Embryonic facial prominence (tissue), 1 donor: ENCODE data around the gene PIGM.
"Not testable (repeated sequence)": the region's sequence is repeated elsewhere in the genome, so short reads cannot be mapped to it uniquely, and the experiment has no call there.

Source experiments
- DNase-seq: peaks from one replicate; pipeline ENCODE4 v3.0.0-alpha.2; 2016; ENCODE audit errors: extremely low spot score

PIGM gene

DNA sequence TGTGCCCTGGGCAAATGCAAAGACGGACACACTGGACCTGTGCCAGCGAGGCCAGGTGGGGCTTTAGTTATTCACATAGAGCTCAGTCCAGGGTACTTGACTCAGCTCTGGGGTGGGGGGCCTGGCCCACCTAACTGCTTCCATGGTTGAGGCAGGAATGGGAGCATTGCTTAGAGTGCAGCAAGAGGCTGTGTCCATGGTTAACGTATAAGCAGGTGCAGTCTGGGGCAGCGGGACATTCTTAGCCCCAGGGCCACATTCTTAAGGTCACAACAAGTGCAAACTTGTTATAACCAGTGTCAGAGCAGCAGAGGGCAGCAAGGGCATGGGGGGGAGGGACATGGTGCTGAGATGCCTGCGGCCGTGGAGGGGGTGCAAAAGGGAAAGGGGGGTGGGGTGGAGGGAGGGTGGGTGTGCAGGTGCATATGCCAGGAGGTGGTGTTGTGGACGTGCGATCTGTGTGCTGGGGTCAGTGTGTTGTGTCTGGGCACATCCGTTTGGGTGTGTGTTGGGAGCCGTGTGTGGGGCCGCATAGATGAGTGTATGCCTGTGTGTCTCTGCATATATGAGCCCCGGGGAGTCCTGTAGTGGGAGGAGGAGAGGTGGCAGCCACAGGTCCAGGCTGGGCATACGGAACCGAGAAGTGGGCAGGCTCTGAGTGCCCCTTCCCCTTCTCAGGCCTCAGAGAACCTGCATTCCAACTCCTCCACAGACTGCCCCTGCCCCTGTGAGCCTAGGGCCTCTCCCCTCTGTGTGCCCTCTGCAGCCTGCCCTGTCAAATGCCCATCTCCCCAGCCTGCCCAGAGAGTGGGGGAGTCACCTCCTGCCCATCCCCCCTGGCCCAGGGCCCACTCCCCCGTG is 29.8 kb upstream of the PIGM start:
- no peak for DNase-seq

- no peak for DNase-seq
Observed at GRCh38 chr1:160058087-160058486, 26.3 kb upstream of the PIGM start.

DNA sequence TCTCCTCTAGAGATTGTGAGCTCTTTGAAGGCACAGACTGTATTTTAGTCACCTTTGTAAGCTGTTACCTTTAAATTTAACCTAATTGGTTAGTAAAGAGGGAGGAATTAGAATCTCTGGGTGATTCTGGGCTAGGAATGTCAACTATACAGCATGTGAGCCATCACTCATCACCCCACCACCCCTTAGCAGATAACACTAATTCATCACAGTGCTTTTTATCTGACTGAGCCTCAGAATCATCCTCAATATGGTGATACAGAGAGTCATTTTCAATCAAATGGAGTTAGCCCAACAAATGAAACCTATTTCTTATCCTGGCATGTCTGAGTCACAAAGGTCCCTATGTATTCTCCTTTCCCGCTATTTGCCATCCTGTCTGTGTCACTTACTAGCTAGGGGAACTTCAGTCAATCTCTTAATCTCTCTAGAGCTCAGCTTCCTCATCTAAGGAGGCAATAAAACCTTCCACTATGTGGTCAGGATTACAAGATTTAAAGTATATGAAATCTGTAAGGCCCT is 24.9 kb upstream of the PIGM start:
- DNase-seq, result no peak

- no peak for DNase-seq
Observed at GRCh38 chr1:160053548-160054365, 22.0 kb upstream of the PIGM start.

DNA sequence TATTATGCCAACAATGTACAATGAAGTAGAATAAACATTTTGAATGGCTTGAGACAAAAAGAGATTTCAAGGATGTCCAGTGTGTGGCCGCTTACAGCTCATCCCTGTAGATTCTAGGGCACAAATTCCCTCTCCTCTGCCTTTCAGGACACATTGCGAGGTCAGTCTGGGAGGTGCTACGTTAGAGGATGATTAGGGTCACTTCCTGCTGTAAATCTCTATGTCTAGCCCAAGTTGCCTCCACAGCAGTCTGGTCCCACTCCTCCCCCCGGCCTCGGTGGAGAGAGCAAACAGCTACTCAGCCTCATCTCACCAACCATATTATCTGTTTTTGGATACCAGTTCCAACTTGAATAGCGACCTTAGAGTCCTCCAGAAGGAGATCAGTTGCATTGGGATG is 21.1 kb upstream of the PIGM start:
- no peak for DNase-seq

DNA sequence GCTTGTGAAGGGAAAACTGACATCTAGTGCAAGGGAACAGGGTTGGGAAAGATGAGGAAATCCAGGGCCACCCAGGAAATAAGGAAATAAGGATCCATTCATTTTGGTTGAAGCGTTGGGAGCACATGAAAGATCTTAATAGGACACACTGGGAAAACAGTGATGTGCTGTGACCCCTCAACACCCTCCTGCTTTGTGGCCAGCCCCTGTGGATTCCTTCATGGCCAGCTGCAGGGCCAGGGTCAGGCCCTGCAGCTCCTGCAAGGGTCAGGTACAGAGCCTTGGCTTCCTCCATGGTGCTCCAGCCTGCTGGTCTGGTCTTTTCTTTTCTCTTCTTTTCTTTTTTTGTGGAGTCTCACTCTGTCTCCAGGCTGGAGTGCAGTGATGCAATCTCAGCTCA is 18.8 kb upstream of the PIGM start:
- DNase-seq, result no peak

DNA sequence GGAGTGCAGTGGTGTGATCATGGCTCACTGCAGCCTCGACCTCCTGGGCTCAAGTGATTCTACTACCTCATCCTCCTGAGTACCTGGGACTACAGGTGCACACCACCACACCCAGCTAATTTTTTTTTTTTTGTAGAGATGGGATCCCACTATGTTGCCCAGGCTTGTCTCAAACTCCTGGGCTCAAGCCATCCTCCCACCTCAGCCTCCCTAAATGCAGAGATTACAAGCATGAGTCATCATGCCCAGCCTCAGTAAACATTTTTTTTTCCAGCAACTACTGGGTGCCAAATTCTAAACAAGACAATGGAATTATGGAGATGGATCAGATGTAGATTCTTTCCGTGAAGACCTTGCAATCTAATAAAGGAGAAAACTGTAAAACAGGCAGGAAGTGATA is 18.4 kb upstream of the PIGM start:
- not testable (repeated sequence) for DNase-seq

DNA sequence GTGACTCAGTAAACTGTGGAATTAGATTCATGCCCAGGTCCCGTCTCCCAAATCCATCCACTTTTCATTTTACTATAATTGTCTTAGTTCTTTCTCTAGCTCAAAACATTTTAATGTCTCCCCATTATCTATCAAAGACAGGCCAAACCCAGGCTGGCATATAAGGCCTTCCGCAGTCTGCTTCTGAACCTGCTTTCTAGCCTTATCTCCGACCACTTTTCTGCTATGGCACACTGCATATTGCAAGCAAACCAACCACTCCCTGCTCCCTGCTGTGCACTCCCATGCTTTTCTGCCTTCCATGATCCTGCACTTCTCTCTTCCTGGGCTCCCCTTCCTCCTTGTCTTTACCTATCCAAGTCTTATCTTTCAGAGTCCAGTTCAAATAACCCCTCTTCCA is 17.3 kb upstream of the PIGM start:
- no peak for DNase-seq

DNA sequence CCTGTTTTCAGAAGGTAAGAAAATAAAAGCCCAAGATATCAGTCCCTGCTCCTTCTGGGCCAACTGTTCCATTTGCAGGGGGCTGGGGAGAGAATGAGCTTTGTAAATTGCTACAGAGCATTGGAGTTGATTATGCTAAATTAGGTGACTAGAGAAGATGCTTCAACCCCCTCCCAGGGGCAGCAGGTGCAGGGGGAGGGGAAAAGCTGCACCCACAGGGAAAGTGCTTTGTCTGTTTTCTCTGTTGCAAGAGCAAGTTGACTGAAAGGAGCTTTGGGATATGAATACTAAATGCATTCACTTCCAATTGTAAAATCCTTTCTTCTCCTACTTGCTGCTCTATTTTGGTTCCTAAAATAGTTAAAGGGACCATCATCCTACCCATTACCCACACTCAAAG is 16.5 kb upstream of the PIGM start:
- DNase-seq, result no peak

DNA sequence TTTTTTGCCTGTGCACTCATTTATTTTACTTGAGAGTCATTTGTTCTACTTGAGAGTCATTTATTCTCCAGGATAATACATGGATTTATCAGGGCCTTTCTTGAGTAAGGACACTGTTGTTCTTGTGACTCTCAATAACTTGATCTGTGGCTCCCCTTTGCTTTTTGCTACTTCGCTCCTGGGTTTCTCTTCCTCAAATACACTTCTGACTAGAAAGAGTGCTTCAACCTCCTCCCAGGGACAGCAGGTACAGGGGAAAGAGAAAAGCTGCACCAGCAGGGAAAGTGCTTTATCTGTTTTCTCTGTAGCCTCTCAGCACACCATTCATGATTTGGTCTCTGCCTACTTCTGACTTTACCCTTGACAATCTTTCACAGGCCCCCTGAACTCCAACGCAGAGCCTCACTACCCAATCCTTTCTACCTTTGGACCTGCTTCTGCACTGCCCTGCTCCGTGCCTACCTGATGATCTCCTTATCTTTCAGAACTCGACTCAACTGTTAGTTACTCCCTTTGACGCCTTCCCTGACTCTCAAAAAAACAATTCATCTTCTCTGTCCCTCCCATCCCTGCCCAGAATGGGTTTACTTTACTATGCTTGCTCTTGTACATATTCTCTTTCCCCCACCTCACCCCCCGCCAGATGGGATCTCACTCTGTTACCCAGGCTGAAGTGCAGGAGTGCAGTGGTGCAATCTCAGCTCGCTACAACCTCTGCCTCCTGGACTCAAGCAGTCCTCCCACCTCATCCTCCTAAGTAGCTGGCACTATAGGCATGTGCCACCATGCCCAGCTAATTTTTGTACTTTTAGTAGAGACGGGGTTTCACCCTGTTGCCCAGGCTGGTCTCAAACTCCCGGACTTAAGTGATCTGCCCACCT is 15.6 kb upstream of the PIGM start:
- DNase-seq, result no peak

DNA sequence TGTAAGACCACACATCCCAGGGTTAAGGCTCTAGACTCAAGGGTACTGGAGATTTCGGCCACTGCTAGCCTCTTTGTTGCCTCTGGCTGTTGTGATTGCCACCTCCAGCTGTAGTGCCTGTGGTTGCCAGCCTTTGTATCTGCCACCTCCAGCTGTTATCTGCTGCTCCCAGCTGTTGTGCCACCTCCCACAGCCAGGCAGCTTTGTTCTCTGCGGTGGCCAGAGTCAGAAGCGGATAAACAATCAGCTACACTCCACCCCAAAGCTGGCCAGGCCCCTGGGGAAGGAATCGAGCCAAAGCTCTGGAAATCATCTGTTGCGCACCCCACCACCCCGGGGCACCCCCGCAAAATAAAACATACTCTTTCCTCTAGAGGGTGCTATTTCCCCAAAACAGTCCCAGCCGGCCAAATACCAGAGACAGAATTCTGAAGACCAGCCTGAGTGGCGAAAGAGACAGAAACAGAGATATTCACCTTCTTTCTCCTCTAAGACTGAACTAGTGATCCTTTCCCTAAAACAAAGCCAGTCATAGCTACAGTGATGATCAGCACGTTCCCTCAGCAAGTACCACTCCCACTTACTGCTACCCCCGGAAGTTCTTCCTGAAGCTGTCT is 14.8 kb upstream of the PIGM start:
- no peak for DNase-seq

DNA sequence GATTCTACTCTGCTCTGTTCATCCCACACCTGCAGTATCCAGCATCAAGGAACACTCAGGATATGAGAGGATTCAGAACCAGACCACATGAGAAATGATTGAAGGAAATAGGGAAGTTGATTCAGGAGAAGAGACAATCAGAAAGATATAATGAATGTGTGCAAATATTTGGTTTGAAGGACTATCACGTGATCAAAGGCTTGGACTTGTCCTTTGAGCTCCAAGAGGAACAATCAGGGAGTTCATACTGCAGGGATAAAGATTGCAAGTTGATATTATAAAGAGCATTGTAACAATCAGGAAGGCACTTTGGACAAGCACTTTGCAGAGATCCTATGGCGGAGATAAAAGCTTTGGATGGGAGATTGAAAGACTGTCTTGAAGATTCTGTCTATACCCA is 13.9 kb upstream of the PIGM start:
- DNase-seq, result no peak

GRCh38 chr1:160043543-160043942 is 11.8 kb upstream of the PIGM start:
- DNase-seq, result no peak

DNA sequence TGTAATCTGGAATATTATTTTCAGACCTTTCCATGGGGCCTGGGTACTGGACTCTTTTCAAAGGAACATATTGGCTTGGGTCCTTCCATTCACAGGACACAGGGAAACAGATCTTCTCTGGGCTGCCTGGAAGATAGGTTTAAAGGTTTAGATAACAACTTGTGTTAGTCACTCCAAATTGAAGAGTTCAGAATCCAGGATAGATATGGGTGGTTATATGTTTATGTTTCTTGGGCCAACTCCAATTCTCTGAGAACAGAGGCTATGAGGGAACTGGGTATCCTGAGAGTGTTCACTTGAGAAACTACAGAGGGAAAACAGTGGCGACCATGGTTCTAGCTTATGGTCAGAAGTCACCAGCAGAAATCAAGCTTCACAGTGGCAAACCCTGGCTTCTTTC is 8.7 kb upstream of the PIGM start:
- DNase-seq, result no peak

GRCh38 chr1:160032165-160032820 is 503 bp upstream of the PIGM start:
- no peak for DNase-seq

- no peak for DNase-seq
Observed at GRCh38 chr1:160030657-160031364, 979 bp downstream of the PIGM start.

- DNase-seq, result no peak
Observed at GRCh38 chr1:160028426-160028825, 3.4 kb downstream of the PIGM start.

DNA sequence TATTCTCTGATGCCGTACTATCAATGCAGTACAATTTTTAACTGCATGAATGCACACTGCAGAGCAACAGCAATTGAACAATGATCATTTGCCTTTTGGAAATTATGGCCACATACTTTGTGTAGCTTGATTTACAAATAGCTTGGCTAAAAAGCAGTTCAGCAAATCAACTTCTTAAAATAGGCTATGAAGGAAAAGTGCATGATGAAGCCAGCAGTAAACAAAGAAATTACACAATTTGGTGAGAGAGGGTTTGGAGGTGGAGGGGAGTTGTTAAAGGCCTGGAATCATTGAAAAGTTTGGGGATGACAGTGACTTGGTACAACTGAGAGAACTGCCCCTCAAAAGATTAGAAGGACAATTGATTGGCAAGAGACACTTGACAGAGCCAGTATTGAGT is 6.5 kb downstream of the PIGM start:
- no peak for DNase-seq

DNA sequence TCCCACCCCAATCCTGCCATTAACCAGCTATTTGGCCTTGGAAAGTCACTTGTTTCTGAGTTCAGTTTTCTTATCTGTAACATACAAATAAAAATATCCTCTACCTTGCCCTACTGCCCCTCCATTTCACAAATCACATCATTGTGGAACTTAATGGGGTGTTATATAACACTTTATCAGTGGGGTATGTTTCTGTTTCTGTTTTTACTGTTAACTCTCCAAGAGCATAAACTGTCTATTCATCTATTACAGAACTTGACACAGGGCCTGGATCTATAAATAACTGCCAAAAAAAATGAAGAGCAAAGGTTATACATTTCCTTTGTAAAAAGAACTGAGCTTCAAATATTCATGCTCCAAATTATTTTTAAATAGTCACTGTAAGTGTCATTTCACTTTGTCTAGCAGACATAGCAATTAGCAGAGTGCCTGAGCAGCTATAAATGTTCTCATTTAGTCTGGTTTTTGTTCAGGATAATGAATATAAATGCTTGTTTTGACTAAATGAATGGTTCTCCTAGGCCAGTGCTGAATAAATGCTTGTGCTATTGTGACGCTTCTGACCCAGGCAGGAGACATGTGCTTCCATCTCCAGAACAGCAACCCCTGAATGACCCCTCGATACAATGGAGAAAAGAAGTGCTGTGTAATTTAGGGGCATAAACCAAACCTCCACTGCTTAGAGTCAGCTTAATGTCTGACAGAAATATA is 7.4 kb downstream of the PIGM start:
- no peak for DNase-seq
